Heart right ventricle (tissue), 16 donors: ENCODE data around the gene ATRNL1. TPM values are rescaled to one million over a fixed set of nuclear protein-coding genes. Genes with fewer than 3 reads are reported as not detected.
A peak's percentile ranks its signal among the peaks of the same experiment; 100 is the strongest.

Source experiments
- ATAC-seq, 8 donors: fragments of 200-7000 bp; cut with Tn5 transposase; one replicate each; pipeline ENCODE4 v1.9.1; 2020; ENCODE audit warnings: mild to moderate bottlenecking in 8 of 8, moderate library complexity in 8 of 8, moderate number of reproducible peaks in 1 of 8
- DNase-seq, 2 donors: peaks; one replicate each; pipeline ENCODE4 v3.0.0-alpha.2; 2020
- H3K27ac ChIP-seq, 10 donors: fragments of 200-600 bp; sonication (generic) in 2 of 10; one replicate each; pipeline versions ENCODE4 v1.5.0 to v1.8.0; 2020 to 2022; ENCODE audit warnings: mild to moderate bottlenecking in 3 of 10
- H3K27me3 ChIP-seq, 7 donors: fragments of 200-600 bp; one replicate each; pipeline ENCODE4 v1.8.0; 2021 to 2022; ENCODE audit warnings: mild to moderate bottlenecking in 2 of 7
- H3K36me3 ChIP-seq, 9 donors: fragments of 200-600 bp; sonication (generic) in 1 of 9; one replicate each; pipeline versions ENCODE4 v1.5.0 to v1.8.0; 2020 to 2022; ENCODE audit warnings: mild to moderate bottlenecking in 2 of 9
- H3K4me1 ChIP-seq, 9 donors: fragments of 200-600 bp; sonication (generic) in 1 of 9; one replicate each; pipeline versions ENCODE4 v1.5.0 to v1.8.0; 2020 to 2022; ENCODE audit warnings: mild to moderate bottlenecking in 4 of 9
- H3K4me3 ChIP-seq, 10 donors: fragments of 200-600 bp; sonication (generic) in 2 of 10; one replicate each; pipeline versions ENCODE4 v1.5.0 to v1.8.0; 2020 to 2022; ENCODE audit warnings: mild to moderate bottlenecking in 7 of 10, moderate library complexity in 2 of 10
- H3K9me3 ChIP-seq, 11 donors: fragments of 200-600 bp in 10 of 11; sonication (generic) in 2 of 11; one replicate each; pipeline versions ENCODE4 v1.5.0 to v1.8.0; 2013 to 2022; ENCODE audit warnings: mild to moderate bottlenecking in 2 of 11, control low read depth in 1 of 11, moderate library complexity in 1 of 11
- WGBS, 2 donors: extraction: QIAGEN DNeasy Blood & Tissue Kit; methylation state at CpG; one replicate each; pipeline ENCODE4 v1.1.7; 2013; ENCODE audit warnings: inconsistent platforms in 1 of 2; 5-methylcytosine and 5-hydroxymethylcytosine counted together
- intact Hi-C, 10 donors: fragments of 100-400 bp; cut with DNase I; formaldehyde crosslinking; loops; one replicate each; pipeline versions ENCODE4 v1.11.1 to v1.14.2; 2022
- polyA plus RNA-seq, 2 donors: library from polyadenylated mRNA; stranded (reverse); fragments of 200-250 nt; gene quantifications; one replicate each; pipeline ENCODE4 v1.2.3, GENCODE V29; 2013
- total RNA-seq, 10 donors: library from RNA; stranded (reverse); fragmentation: NEBNext Ultra II Directional in 3 of 10; extraction: Animal tissue kit (Norgen Biotek cat#: 25700) in 3 of 10; gene quantifications; one replicate each; pipeline versions ENCODE4 v1.2.1 to v1.2.4, GENCODE V29; 2021 to 2023
- TF ChIP-seq, protein P1 (sequence below), 9 donors: fragments of 200-600 bp; sonication (generic) in 2 of 9; IDR thresholded peaks; one replicate each; pipeline versions ENCODE4 v1.5.0 to v1.8.0; 2021 to 2022; ENCODE audit warnings: antibody characterized with exemption in 9 of 9, mild to moderate bottlenecking in 5 of 9, moderate library complexity in 1 of 9
- donor health status: Arrhythmogenic right ventricular cardiomyopathy.
- donor health status: ischemic (EF 13 %, LVEDD 7.1; RV severe dilation, severe dysfunction).
- donor health status: healthy with polysubstance abuse.
- donor health status: DM: no; HTN: yes; CAD: no.
- donor health status: DM: no; HTN: no; CAD: no.
- donor health status: ischemic (EF 25% LVEDD 6.9; RV normal size, moderate dysfunction).
- donor health status: ischemic (EF 25% LVEDD 5.7; RV mildly dilated, moderate dysfunction).
- donor health status: healthy.
- donor health status: DM: yes; HTN: yes; CAD: no.
- donor health status: Ischemic cardiomyopathy.
- donor health status: ischemic (EF 35%, LVEDD 5.7; RV mildly dilated, moderate dysfunction).
- donor health status: nonischemic (EF 11% LVEDD 7.7; RV severe dilation, severe dysfunction).
- donor health status: DM: yes; HTN: yes; CAD: no.
- donor health status: PGD.
- donor health status: ischemic (EF 29% LVEDD 5.4; RV normal size, mild dysfunction).
- donor health status: nonischemic (EF 23%, LVEDD 6.1; RV moderate dilation, normal function).

The ATRNL1 gene
- total and polyA plus RNA-seq, 12 donors: 0.06 to 22.4 (median 8.1) TPM; not detected in 1

DNA sequence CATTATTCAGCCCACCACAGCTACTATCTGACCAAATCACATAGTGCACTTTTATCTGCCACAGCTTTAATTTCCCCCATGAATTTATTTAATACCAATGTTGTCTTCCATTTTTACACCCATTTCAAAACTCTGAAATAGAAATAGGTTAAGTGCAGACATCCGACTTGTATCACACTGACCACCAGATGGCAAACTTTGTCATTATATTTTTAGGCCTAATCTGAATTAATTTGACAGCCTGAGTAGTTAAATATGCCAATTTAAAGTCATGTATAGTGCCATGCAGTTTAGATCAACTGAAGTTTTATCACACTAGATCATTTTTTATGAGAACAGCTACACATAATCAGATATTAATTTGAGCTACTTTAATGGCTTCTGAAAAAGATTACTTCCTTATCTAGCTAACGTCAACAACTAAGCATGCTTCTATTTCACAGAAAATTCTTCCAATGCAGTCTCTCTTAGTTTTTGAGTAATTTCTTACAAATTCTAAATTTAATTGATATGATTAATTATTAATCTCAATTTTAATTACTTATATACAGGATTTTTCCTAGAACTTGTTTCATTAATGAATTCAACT lies 613.4 kb downstream of the ATRNL1 start:
- no peaks in the 10 kb centered on the region for H3K9me3 ChIP-seq

DNA sequence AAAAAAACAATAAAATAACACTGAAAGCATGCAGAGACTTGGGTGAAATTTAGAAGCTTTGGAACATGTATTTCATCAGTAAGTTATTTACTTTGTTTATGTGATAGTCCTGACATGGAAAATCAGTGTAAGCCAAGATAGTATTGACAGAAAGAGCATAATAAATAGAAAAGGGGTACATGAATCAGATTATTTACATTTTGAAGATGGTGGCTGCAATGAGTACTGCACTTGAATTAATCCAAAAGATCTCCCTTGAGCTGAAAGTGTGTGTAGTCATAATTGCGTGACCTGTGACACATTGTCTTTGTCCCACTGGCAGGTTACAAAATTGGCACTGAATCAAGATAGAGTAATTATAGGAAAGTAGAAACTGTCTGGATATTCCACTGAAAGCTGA lies 617.0 kb downstream of the ATRNL1 start:
- no peak for ATAC-seq
- TF ChIP-seq, protein P1, sequence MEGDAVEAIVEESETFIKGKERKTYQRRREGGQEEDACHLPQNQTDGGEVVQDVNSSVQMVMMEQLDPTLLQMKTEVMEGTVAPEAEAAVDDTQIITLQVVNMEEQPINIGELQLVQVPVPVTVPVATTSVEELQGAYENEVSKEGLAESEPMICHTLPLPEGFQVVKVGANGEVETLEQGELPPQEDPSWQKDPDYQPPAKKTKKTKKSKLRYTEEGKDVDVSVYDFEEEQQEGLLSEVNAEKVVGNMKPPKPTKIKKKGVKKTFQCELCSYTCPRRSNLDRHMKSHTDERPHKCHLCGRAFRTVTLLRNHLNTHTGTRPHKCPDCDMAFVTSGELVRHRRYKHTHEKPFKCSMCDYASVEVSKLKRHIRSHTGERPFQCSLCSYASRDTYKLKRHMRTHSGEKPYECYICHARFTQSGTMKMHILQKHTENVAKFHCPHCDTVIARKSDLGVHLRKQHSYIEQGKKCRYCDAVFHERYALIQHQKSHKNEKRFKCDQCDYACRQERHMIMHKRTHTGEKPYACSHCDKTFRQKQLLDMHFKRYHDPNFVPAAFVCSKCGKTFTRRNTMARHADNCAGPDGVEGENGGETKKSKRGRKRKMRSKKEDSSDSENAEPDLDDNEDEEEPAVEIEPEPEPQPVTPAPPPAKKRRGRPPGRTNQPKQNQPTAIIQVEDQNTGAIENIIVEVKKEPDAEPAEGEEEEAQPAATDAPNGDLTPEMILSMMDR (IDR thresholded peaks at IDR 0.05): peak in 1 of 9 donors; percentile 26
- WGBS, 2 donors: 80 to 94% methylated on average over 1 of the region's 1 CpG
- Histone ChIP-seq H3K4me3 (no peak overlapping the region), H3K27ac (no peak overlapping the region), H3K27me3 (no peaks in the 10 kb centered on the region), H3K9me3 (no peaks in the 10 kb centered on the region), H3K36me3 (no peaks in the 10 kb centered on the region), H3K4me1 (no peaks in the 10 kb centered on the region)
- DNase-seq: no peak
- intact Hi-C loops: no loop called here

More for the DNA sequence above, 613.4 kb downstream of the ATRNL1 start:
- no peaks in the 10 kb centered on the region for H3K36me3 ChIP-seq
- no peak overlapping the region for H3K4me3 ChIP-seq
- H3K27ac ChIP-seq: no peak overlapping the region
- TF ChIP-seq, protein P1 (IDR thresholded peaks at IDR 0.05): peak in 8 of 9 donors; percentile 7 to 58 (median 47)
- intact Hi-C loops: loop anchor here in 8 of 10 donors (2.0 to 10.0 kb wide), 5 partner anchors 578 to 681 kb away; no protein-coding TSS in a partner anchor
- ATAC-seq (no peak), DNase-seq (no peak)
- no peaks in the 10 kb centered on the region for H3K4me1 ChIP-seq
- H3K27me3 ChIP-seq: no peaks in the 10 kb centered on the region
- WGBS, 2 donors: 48 to 51% methylated on average over 2 of the region's 2 CpGs

DNA sequence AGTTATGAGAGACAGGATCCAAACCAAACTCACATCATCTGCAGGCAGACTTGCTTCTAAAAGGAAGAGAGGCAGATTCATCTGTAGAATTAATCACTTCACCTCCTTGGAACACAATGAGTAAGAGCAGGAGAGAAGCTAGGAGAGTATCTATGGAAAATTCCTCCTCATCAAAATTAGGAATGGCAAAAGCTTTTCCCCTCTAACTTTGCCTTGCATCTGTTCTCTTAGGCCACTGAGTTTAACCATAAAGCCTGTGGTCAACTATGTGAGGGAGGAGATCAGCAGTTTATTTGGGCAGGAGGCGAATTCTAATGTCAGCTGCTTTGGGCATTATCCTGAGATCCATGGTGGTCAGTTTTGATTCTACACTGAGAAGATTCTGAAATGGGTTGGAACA lies 618.1 kb downstream of the ATRNL1 start:
- Histone ChIP-seq H3K4me3 (no peak overlapping the region), H3K36me3 (no peaks in the 10 kb centered on the region), H3K27ac (no peak overlapping the region), H3K27me3 (no peaks in the 10 kb centered on the region), H3K9me3 (no peaks in the 10 kb centered on the region), H3K4me1 (no peaks in the 10 kb centered on the region)
- intact Hi-C loops: no loop called here
- no peak for DNase-seq
- WGBS, 2 donors: 85 to 88% methylated on average over 1 of the region's 1 CpG
- TF ChIP-seq, protein P1 (IDR thresholded peaks at IDR 0.05): no peak
- no peak for ATAC-seq

DNA sequence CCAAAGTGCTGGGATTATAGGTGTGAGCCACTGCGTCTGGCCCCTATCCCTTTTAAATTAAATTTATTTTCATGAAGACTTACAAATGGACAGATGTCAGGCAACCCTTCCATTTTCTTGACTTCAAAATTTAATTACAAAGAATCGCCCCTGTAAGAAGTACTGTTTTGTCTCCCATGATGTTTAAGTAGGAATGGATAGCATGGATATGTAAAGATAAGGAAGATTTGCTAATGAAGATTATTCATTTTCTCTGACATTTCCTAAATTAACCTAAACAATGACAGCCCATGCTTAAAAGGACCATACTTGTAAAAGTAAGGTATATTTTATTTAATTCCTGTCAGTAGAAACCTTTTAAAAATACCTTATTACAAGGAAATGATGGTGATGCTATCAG lies 627.0 kb downstream of the ATRNL1 start:
- no peak overlapping the region for H3K27ac ChIP-seq
- no peak for ATAC-seq
- H3K9me3 ChIP-seq: no peaks in the 10 kb centered on the region
- TF ChIP-seq, protein P1 (IDR thresholded peaks at IDR 0.05): no peak
- H3K27me3 ChIP-seq: no peaks in the 10 kb centered on the region
- DNase-seq: no peak
- no peaks in the 10 kb centered on the region for H3K4me1 ChIP-seq
- no peaks in the 10 kb centered on the region for H3K36me3 ChIP-seq
- no peak overlapping the region for H3K4me3 ChIP-seq
- intact Hi-C loops: no loop called here
- WGBS, 2 donors: 89 to 94% methylated on average over 2 of the region's 2 CpGs
